ENCODE data around the gene WDTC1.

DNA sequence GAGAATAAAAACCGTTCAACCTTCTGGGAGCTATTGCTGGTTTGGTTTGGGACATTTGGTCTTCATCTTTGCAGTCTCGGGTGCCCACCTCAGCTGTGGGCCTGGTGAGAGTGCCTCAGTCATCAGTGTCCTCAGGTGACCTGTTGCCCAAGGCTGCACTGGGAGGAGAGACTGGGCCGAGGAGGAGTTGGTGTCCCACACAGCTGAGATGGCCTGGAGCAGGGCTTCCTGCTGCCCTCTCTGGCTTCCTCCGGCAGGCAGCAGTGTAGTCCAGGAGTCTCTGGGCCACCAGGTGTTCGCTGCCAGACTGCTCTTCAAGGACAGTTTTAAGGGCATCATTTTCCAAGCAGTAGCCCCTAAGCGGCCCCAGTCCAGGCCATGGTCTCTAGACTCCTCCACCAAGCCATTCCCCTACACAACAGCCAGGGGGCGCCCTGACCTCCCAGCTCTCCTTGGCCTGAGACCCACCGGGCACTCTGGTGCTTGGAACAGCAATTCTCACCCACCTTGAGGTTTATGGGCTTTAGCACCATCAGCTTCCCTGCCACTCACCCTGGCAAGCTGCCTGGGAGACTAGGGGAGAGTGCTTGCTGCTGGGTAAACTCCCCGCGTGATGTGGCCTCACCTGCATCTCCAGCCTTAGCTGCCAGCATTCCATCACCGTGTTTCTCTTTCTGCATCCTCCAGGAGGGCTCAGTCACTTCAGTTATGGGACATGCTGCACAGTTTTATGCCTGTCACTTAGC, 98.3 kb downstream of the WDTC1 start:
- TF ChIP-seq, protein P1, sequence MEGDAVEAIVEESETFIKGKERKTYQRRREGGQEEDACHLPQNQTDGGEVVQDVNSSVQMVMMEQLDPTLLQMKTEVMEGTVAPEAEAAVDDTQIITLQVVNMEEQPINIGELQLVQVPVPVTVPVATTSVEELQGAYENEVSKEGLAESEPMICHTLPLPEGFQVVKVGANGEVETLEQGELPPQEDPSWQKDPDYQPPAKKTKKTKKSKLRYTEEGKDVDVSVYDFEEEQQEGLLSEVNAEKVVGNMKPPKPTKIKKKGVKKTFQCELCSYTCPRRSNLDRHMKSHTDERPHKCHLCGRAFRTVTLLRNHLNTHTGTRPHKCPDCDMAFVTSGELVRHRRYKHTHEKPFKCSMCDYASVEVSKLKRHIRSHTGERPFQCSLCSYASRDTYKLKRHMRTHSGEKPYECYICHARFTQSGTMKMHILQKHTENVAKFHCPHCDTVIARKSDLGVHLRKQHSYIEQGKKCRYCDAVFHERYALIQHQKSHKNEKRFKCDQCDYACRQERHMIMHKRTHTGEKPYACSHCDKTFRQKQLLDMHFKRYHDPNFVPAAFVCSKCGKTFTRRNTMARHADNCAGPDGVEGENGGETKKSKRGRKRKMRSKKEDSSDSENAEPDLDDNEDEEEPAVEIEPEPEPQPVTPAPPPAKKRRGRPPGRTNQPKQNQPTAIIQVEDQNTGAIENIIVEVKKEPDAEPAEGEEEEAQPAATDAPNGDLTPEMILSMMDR (IDR thresholded peaks at IDR 0.05 in 8 of 11, conservative IDR thresholded peaks at IDR 0.05 in 3 of 11), result peak; percentile 70 to 93 (median 88)
- TF ChIP-seq POLR2A (IDR thresholded peaks at IDR 0.05), result no peak

Data from spleen (tissue), 7 donors.